ENCODE measurements around the gene PDPN. TPM values are rescaled to one million over a fixed set of nuclear protein-coding genes. Genes with fewer than 3 reads are reported as not detected.
A peak's percentile ranks its signal among the peaks of the same experiment; 100 is the strongest.

The PDPN gene
- total RNA-seq, 1 donor from 2014 or later: 13.6 TPM

GRCh38 chr1:13573586-13573985 is 10.0 kb upstream of the PDPN start:
- no peaks in the 10 kb centered on the region for H3K9me3 ChIP-seq (ENCODE audit: control insufficient read depth in 3 of 3, low read length in 3 of 3)
- H3K4me1 ChIP-seq (ENCODE audit: control insufficient read depth in 3 of 3, insufficient read depth in 3 of 3, low read length in 3 of 3): no peaks in the 10 kb centered on the region
- H3K27me3 ChIP-seq (ENCODE audit: control insufficient read depth in 3 of 3, insufficient read depth in 3 of 3, low read length in 3 of 3): peaks cover 0 to 8% (median 3%) of the 10 kb centered on the region in 3 donors
- H3K36me3 ChIP-seq (ENCODE audit: control insufficient read depth in 3 of 3, insufficient read depth in 3 of 3, low read length in 3 of 3): no peaks in the 10 kb centered on the region
- H3K27ac ChIP-seq (ENCODE audit: low read depth, low read length): no peak overlapping the region
- H3K9ac ChIP-seq (ENCODE audit: low read depth in 1 of 3, low read length in 3 of 3): no peak overlapping the region
- H3K4me3 ChIP-seq (ENCODE audit: low read length in 3 of 3): no peak overlapping the region

- Histone ChIP-seq H3K36me3 (ENCODE audit: control insufficient read depth in 3 of 3, insufficient read depth in 3 of 3, low read length in 3 of 3) (no peaks in the 10 kb centered on the region), H3K4me3 (ENCODE audit: low read length in 3 of 3) (no peak overlapping the region), H3K27ac (ENCODE audit: low read depth, low read length) (no peak overlapping the region), H3K4me1 (ENCODE audit: control insufficient read depth in 3 of 3, insufficient read depth in 3 of 3, low read length in 3 of 3) (no peaks in the 10 kb centered on the region), H3K27me3 (ENCODE audit: control insufficient read depth in 3 of 3, insufficient read depth in 3 of 3, low read length in 3 of 3) (peaks cover 3 to 12% (median 3%) of the 10 kb centered on the region in 3 donors), H3K9ac (ENCODE audit: low read depth in 1 of 3, low read length in 3 of 3) (no peak overlapping the region), H3K9me3 (ENCODE audit: control insufficient read depth in 3 of 3, low read length in 3 of 3) (no peaks in the 10 kb centered on the region)
Observed at GRCh38 chr1:13576926-13577325, 6.7 kb upstream of the PDPN start.

- Histone ChIP-seq H3K4me3 (ENCODE audit: low read length in 3 of 3) (no peak overlapping the region), H3K9ac (ENCODE audit: low read depth in 1 of 3, low read length in 3 of 3) (no peak overlapping the region), H3K27me3 (ENCODE audit: control insufficient read depth in 3 of 3, insufficient read depth in 3 of 3, low read length in 3 of 3) (peaks cover 3 to 12% (median 3%) of the 10 kb centered on the region in 3 donors), H3K4me1 (ENCODE audit: control insufficient read depth in 3 of 3, insufficient read depth in 3 of 3, low read length in 3 of 3) (no peaks in the 10 kb centered on the region), H3K27ac (ENCODE audit: low read depth, low read length) (no peak overlapping the region), H3K36me3 (ENCODE audit: control insufficient read depth in 3 of 3, insufficient read depth in 3 of 3, low read length in 3 of 3) (no peaks in the 10 kb centered on the region), H3K9me3 (ENCODE audit: control insufficient read depth in 3 of 3, low read length in 3 of 3) (no peaks in the 10 kb centered on the region)
Observed at GRCh38 chr1:13577846-13578245, 5.8 kb upstream of the PDPN start.

- Histone ChIP-seq H3K36me3 (ENCODE audit: control insufficient read depth in 3 of 3, insufficient read depth in 3 of 3, low read length in 3 of 3) (no peaks in the 10 kb centered on the region), H3K27ac (ENCODE audit: low read depth, low read length) (no peak overlapping the region), H3K9ac (ENCODE audit: low read depth in 1 of 3, low read length in 3 of 3) (no peak overlapping the region), H3K4me1 (ENCODE audit: control insufficient read depth in 3 of 3, insufficient read depth in 3 of 3, low read length in 3 of 3) (peaks cover 9 to 19% (median 14%) of the 10 kb centered on the region in 3 donors), H3K27me3 (ENCODE audit: control insufficient read depth in 3 of 3, insufficient read depth in 3 of 3, low read length in 3 of 3) (peaks cover 0 to 12% (median 5%) of the 10 kb centered on the region in 3 donors), H3K9me3 (ENCODE audit: control insufficient read depth in 3 of 3, low read length in 3 of 3) (no peaks in the 10 kb centered on the region), H3K4me3 (ENCODE audit: low read length in 3 of 3) (no peak overlapping the region)
Observed at GRCh38 chr1:13581446-13581845, 2.2 kb upstream of the PDPN start.

- H3K9ac ChIP-seq (ENCODE audit: low read depth in 1 of 3, low read length in 3 of 3): no peak overlapping the region
- H3K4me1 ChIP-seq (ENCODE audit: control insufficient read depth in 3 of 3, insufficient read depth in 3 of 3, low read length in 3 of 3): peaks cover 12 to 20% (median 20%) of the 10 kb centered on the region in 3 donors
- H3K27ac ChIP-seq (ENCODE audit: low read depth, low read length): no peak overlapping the region
- no peak overlapping the region for H3K4me3 ChIP-seq (ENCODE audit: low read length in 3 of 3)
- H3K36me3 ChIP-seq (ENCODE audit: control insufficient read depth in 3 of 3, insufficient read depth in 3 of 3, low read length in 3 of 3): no peaks in the 10 kb centered on the region
- H3K27me3 ChIP-seq (ENCODE audit: control insufficient read depth in 3 of 3, insufficient read depth in 3 of 3, low read length in 3 of 3): peaks cover 0 to 7% (median 5%) of the 10 kb centered on the region in 3 donors
- H3K9me3 ChIP-seq (ENCODE audit: control insufficient read depth in 3 of 3, low read length in 3 of 3): no peaks in the 10 kb centered on the region
Observed at GRCh38 chr1:13582713-13583443, 754 bp upstream of the PDPN start.

- peaks cover 12 to 20% (median 20%) of the 10 kb centered on the region in 3 donors for H3K4me1 ChIP-seq (ENCODE audit: control insufficient read depth in 3 of 3, insufficient read depth in 3 of 3, low read length in 3 of 3)
- H3K36me3 ChIP-seq (ENCODE audit: control insufficient read depth in 3 of 3, insufficient read depth in 3 of 3, low read length in 3 of 3): no peaks in the 10 kb centered on the region
- H3K9me3 ChIP-seq (ENCODE audit: control insufficient read depth in 3 of 3, low read length in 3 of 3): no peaks in the 10 kb centered on the region
- H3K27me3 ChIP-seq (ENCODE audit: control insufficient read depth in 3 of 3, insufficient read depth in 3 of 3, low read length in 3 of 3): peaks cover 0 to 5% (median 4%) of the 10 kb centered on the region in 3 donors
- H3K27ac ChIP-seq (ENCODE audit: low read depth, low read length): peak overlapping the region; percentile 92
- peak overlapping the region; percentile 81 to 92 (median 92) for H3K9ac ChIP-seq (ENCODE audit: low read depth in 1 of 3, low read length in 3 of 3)
- peak overlapping the region; percentile 71 to 91 (median 75) for H3K4me3 ChIP-seq (ENCODE audit: low read length in 3 of 3)
Observed at GRCh38 chr1:13583966-13584791, 547 bp downstream of the PDPN start.

GRCh38 chr1:13584876-13585611 is 1.4 kb downstream of the PDPN start:
- H3K9me3 ChIP-seq (ENCODE audit: control insufficient read depth in 3 of 3, low read length in 3 of 3): no peaks in the 10 kb centered on the region
- peak overlapping the region; percentile 81 to 92 (median 92) for H3K9ac ChIP-seq (ENCODE audit: low read depth in 1 of 3, low read length in 3 of 3)
- H3K27me3 ChIP-seq (ENCODE audit: control insufficient read depth in 3 of 3, insufficient read depth in 3 of 3, low read length in 3 of 3): peaks cover 0 to 5% (median 4%) of the 10 kb centered on the region in 3 donors
- H3K27ac ChIP-seq (ENCODE audit: low read depth, low read length): peak overlapping the region; percentile 92
- peak overlapping the region; percentile 71 to 91 (median 75) for H3K4me3 ChIP-seq (ENCODE audit: low read length in 3 of 3)
- peaks cover 12 to 24% (median 23%) of the 10 kb centered on the region in 3 donors for H3K4me1 ChIP-seq (ENCODE audit: control insufficient read depth in 3 of 3, insufficient read depth in 3 of 3, low read length in 3 of 3)
- H3K36me3 ChIP-seq (ENCODE audit: control insufficient read depth in 3 of 3, insufficient read depth in 3 of 3, low read length in 3 of 3): no peaks in the 10 kb centered on the region

- Histone ChIP-seq H3K9ac (ENCODE audit: low read depth in 1 of 3, low read length in 3 of 3) (peak overlapping the region in 1 of 3 donors; percentile 20), H3K9me3 (ENCODE audit: control insufficient read depth in 3 of 3, low read length in 3 of 3) (no peaks in the 10 kb centered on the region), H3K27ac (ENCODE audit: low read depth, low read length) (peak overlapping the region; percentile 92), H3K4me1 (ENCODE audit: control insufficient read depth in 3 of 3, insufficient read depth in 3 of 3, low read length in 3 of 3) (peaks cover 12 to 24% (median 23%) of the 10 kb centered on the region in 3 donors), H3K4me3 (ENCODE audit: low read length in 3 of 3) (peak overlapping the region in 1 of 3 donors; percentile 38), H3K27me3 (ENCODE audit: control insufficient read depth in 3 of 3, insufficient read depth in 3 of 3, low read length in 3 of 3) (peaks cover 0 to 5% (median 4%) of the 10 kb centered on the region in 3 donors), H3K36me3 (ENCODE audit: control insufficient read depth in 3 of 3, insufficient read depth in 3 of 3, low read length in 3 of 3) (no peaks in the 10 kb centered on the region)
Observed at GRCh38 chr1:13585612-13585991, 2.0 kb downstream of the PDPN start.

- peak overlapping the region in 1 of 3 donors; percentile 20 for H3K9ac ChIP-seq (ENCODE audit: low read depth in 1 of 3, low read length in 3 of 3)
Observed at GRCh38 chr1:13586001-13586400, 2.4 kb downstream of the PDPN start.

More at GRCh38 chr1:13586001-13586400, 2.4 kb downstream of the PDPN start:
- Histone ChIP-seq H3K9me3 (ENCODE audit: control insufficient read depth in 3 of 3, low read length in 3 of 3) (no peaks in the 10 kb centered on the region), H3K27me3 (ENCODE audit: control insufficient read depth in 3 of 3, insufficient read depth in 3 of 3, low read length in 3 of 3) (peaks cover 0 to 4% (median 2%) of the 10 kb centered on the region in 3 donors), H3K36me3 (ENCODE audit: control insufficient read depth in 3 of 3, insufficient read depth in 3 of 3, low read length in 3 of 3) (no peaks in the 10 kb centered on the region), H3K4me3 (ENCODE audit: low read length in 3 of 3) (no peak overlapping the region), H3K4me1 (ENCODE audit: control insufficient read depth in 3 of 3, insufficient read depth in 3 of 3, low read length in 3 of 3) (peaks cover 12 to 24% (median 23%) of the 10 kb centered on the region in 3 donors), H3K27ac (ENCODE audit: low read depth, low read length) (peak overlapping the region; percentile 92)
